Measurements from ENCODE around the gene ERC1. TPM values are rescaled to one million over a fixed set of nuclear protein-coding genes. Genes with fewer than 3 reads are reported as not detected.

ERC1 gene
- total RNA-seq, 1 donor from 2014 or later, result 32.5 TPM

DNA sequence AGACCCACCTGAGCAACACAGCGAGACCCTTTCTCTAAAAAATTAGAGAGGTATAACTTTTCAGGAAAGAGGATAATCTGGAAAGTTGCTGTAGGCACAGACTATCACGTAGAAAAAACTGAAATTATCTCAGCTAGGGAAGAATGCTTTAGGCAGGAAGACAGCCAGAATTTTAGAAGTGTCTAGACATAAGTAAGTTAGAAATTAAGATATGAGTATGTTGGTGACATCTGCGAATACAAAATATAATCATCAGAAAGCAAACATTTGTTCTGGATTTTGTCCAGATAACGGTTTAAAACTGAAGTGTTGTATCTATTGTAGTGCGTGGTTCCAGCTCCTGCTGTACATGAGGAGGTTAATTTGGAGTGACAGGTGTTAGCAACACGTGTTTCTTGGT, 480.2 kb downstream of the ERC1 start:
- DNase-seq (ENCODE audit: low read depth in 2 of 2), result no peak

DNA sequence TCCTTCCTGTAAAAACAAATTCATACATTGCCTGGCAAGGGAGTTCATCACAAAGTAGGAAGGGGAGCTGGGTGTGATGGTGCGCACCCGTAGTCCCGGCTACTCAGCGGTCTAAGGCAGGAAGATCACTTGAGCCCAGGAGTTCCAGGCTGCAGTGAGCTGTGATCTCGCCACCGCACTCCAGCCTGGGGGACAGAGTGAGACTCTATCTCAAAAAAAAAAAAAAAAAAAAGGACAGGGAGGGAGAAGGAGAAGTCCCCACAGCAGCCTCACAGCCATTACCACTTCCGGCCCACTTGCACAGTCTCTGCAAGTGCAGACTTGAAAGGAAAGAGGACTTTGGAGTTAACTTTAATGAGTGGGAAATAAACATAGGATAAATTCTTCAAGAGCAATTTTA, 482.4 kb downstream of the ERC1 start:
- peak in 1 of 2 donors; percentile 28 for DNase-seq (ENCODE audit: low read depth in 2 of 2)

DNA sequence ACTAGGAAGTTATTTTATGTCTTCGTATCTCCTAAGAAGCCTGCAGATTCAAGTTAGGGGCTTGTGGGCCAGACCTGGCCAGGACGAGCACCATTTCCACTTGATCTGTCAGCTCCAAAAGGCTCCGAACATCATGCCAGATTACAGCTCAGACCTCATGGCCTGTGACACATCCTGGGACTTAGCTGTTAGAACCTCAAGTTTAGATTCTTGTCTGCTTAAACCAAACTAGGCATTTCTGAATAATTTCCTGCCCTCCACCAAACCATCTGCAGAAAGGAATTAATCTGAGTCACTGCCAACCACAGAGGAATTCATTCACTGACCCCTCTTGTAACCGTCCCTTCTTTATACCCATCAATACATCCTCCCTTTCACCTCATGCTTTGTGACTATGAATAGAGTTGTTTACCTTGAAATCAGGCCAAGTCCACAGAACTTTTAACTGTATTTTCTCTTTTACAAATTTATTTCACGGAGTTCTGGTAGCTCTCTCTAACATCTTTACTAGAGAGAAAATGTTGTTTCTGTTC, 483.1 kb downstream of the ERC1 start:
- peak; percentile 67 to 96 for DNase-seq (ENCODE audit: low read depth in 2 of 2)

GRCh38 chr12:1474574-1475153, 483.6 kb downstream of the ERC1 start:
- DNase-seq (ENCODE audit: low read depth in 2 of 2), result peak; percentile 23 to 73

DNA sequence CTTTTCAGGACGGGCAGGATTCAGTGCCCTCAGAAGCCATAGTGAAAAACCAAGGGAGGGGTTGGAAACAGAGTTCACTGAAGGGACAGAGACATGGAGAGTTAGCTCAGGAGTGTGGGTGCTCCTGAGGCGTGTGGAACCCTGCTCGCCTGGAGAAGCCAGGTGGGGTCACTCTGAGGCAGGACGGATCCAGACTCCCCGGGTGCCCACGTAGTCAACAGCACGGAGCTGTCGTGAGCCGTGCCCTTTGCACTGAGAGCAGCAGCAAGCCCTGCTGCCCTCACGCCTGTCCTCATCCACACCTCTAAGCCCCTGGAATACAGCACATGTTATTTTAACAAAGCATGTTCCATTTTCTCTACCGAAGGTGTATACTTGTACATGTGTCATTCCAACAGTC, 488.6 kb downstream of the ERC1 start:
- DNase-seq (ENCODE audit: low read depth in 2 of 2), result no peak

- DNase-seq (ENCODE audit: low read depth in 2 of 2), result no peak
Measured at GRCh38 chr12:1481326-1481725, 490.3 kb downstream of the ERC1 start.

DNA sequence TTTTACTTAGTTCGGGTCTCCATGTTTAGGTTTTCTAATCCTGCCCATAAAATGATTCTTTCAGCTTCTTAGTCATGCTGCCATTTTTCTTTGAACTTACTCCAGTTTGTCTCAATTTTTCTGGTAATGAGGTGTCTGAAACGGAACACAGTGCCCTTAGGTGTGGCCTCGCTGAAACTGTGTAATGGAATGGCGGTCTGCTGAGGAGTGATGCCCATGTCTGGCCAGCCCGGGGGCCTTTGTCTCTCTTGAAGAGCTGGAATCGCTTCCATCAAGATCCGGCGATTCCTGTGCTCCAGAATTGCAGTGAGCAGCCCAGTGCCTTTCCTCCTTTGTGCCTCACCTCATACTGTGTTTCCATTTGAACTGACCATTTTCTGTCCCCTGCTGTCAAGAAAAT, 490.9 kb downstream of the ERC1 start:
- no peak for DNase-seq (ENCODE audit: low read depth in 2 of 2)

DNA sequence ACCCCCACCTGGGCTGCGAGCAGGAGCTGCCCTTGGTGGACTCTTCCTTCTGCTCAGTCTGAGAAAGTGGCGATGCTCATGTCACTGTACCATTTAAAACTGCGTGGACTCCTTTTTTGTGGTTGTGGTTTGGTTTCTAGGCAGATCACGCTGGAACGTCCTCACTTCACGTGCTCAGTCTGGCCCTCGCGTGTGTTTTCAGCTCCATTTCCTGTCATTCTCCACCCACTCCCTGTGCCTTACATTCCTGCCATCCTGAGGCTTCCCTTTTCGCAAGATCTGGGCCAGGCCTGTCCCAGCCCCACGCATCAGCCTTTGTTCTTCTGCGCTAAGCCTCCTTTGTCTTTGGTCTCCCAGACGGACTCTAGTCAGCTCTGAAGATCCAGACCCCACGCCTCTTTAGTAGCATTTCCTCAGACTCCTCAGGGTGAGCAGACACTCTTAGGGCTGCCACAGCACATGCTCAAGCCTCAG, 497.9 kb downstream of the ERC1 start:
- peak; percentile 14 to 26 for DNase-seq (ENCODE audit: low read depth in 2 of 2)

GRCh38 chr12:1491983-1492697, 501.1 kb downstream of the ERC1 start:
- DNase-seq (ENCODE audit: low read depth in 2 of 2), result no peak

GRCh38 chr12:1493781-1494565, 502.9 kb downstream of the ERC1 start:
- no peak for DNase-seq (ENCODE audit: low read depth in 2 of 2)

DNA sequence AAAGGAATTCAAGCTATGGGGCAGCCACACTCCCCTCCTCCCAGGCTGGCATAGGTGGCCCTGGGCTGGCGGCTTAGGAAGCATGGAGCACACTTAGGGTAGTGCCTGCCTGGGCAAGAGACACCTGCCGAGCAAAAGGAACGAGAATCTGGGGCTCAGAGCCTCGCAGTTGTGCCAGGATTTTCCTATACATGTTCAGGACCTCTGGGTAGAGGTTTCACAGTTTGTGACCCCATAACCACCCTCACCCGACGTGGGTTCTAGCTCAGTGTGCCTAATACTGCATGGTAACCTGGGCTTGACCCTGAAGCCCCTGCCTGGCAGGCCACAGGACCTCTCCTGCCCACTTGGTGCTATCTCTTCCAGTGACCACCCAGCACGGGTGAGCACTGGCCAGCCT, 503.8 kb downstream of the ERC1 start:
- no peak for DNase-seq (ENCODE audit: low read depth in 2 of 2)

DNA sequence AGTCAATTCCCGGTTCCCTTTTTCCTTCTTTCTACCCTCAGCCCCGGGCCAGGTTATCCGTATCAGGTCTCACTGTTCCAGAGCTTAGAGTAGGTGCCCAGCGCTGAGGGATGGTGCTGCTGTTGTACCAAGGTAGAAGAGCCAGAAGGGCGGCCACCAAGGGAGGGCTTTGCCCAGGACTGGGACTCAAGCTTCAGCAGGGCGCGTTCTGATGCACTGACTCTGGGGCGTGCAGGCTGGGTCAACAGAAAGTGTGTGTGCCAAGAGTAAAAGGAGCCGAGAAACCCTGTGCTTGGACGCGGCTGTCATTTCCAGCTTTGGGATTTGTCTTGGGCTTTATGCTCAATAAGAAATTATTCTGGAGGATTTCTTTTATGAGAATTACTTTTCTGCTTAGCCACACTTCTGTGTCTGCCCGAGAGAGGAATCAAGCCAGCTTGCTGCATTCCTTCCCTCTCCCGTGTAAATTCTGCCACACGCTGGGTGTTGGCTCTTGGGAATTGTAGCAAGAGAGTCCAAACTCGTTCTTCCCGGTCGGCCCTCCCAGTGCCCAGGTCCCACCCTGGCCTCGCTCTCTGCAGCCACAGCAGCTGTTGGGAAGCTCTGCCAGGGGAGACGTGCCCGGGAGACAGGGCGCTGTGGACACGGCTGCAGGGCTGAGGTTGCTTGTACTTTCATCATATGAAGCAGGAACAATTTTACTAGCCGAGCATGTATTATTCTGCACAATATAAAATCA, 505.3 kb downstream of the ERC1 start:
- no peak for DNase-seq (ENCODE audit: low read depth in 2 of 2)

GRCh38 chr12:1497161-1497560, 506.1 kb downstream of the ERC1 start:
- no peak for DNase-seq (ENCODE audit: low read depth in 2 of 2)

GRCh38 chr12:1498199-1498740, 507.2 kb downstream of the ERC1 start:
- DNase-seq (ENCODE audit: low read depth in 2 of 2), result no peak

- peak; percentile 8 to 49 for DNase-seq (ENCODE audit: low read depth in 2 of 2)
Measured at GRCh38 chr12:1499351-1499750, 508.3 kb downstream of the ERC1 start.

DNA sequence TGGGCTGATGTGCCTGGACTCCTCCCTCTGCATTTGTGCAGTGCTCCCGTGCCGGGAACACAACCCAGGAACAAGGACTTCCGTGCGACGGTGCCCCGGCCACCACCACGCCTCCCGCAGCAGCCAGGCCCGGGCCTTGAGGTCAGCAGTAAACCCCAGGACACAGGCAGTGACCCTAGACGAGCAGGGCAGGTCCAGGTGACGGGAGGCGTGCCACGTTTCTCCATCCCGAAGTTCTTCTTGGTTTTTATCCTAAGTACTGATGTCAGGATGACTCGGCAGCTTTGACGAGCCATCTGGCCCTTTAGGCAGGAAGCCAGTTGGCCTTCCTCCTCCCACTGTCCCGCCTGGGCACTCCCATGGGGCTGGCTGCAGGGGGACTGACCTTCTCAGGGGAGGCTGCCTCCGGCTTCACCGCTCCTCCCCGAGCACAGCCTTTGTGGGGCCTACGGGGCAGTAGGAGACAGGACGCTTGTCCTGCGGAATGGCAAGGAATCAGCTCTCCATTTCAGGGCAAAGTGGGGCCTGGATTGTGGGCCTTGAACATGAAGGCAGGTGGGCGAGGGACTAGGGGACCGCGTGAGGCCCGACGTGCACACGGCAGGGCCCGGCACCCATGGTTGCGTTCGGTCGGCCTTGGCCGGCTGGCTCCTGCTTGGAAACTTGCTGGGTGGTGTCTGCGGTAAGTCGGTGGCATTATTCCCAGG, 509.2 kb downstream of the ERC1 start:
- peak in 1 of 2 donors; percentile 38 for DNase-seq (ENCODE audit: low read depth in 2 of 2)

DNA sequence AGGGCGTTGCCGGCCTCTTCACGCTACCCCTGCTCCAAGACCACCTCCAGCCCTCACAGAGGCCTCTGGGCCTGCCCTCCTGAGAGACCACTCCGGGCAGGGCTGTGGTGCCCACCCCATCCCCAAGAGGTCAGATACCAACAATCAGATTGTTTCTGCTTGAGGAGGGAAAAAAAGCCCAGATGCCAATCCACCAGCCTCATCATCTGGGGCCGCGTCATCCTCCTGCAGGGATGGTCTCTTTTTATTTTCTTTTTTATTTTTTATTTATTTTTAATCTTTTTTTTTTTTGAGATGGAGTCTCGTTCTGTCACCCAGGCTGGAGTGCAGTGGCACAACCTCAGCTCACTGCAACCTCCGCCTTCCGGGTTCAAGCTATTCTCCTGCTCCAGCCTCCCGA, 510.0 kb downstream of the ERC1 start:
- no peak for DNase-seq (ENCODE audit: low read depth in 2 of 2)

DNA sequence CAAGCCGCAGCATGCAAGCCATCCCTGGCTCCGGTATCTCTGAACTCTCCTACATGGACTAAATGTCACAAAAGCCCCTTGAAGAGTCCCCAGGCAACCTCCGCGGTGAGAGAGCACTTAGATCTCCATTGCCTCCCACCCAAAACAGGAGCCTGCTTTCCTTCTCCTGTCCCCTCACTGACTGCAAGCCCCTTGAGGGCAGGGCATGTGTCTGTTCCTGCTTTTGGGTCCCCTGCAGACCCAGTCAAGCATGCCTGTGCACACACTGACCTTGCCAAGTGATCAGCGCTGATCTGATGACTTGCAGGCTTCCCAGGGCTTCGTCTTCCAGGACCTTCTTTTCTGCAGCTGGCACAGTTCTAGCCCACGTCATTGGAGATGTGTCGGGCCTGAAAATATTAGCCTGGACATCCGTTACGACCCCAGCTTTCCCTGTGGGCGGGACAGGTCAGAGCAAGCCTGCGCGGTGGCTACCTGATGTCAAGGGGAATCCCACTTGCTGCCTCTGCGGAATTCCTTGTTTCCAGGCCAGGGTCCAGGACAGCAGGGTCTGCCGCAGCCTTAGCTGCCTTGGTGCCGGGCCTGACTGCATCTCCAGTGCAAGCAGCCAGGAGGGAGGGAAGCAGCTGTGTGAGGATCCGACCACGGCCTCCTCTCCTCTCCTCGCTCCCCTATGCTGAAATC, 510.8 kb downstream of the ERC1 start:
- DNase-seq (ENCODE audit: low read depth in 2 of 2), result no peak

- no peak for DNase-seq (ENCODE audit: low read depth in 2 of 2)
Measured at GRCh38 chr12:1502379-1502720, 511.3 kb downstream of the ERC1 start.

DNA sequence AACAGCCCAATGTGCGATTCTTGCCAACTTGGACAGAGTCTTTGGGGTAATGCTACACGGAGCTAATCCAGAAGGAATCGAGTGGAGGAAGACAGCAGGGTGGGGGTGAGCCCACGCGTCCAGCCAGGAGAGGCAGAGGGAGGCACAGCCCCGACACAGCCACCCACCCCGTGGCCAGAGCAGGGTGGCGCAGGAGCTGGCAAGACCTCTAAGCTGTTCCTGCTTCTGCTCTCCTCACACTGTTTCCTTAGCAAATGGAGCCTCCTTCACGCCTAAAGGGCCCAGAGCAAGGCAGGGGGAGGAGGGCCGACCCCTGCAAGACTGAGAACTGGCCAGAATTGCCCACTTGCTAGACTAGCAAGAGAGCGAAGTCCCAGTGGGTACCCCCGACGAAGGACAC, 511.8 kb downstream of the ERC1 start:
- DNase-seq (ENCODE audit: low read depth in 2 of 2), result no peak

All from lung microvascular endothelial cell (primary cell).